ENCODE measurements around the gene DCHS2. TPM values are rescaled to one million over a fixed set of nuclear protein-coding genes. Genes with fewer than 3 reads are reported as not detected.

Gene DCHS2
- total RNA-seq, 1 donor from 2014 or later, result 18.3 TPM

GRCh38 chr4:154490583-154491340, 837 bp downstream of the DCHS2 start:
- no peaks in the 10 kb centered on the region for H3K36me3 ChIP-seq (ENCODE audit: control insufficient read depth in 3 of 3, insufficient read depth in 3 of 3, low read length in 3 of 3)
- H3K9ac ChIP-seq (ENCODE audit: low read depth in 1 of 3, low read length in 3 of 3), result no peak overlapping the region
- H3K9me3 ChIP-seq (ENCODE audit: control insufficient read depth in 3 of 3, low read length in 3 of 3), result no peaks in the 10 kb centered on the region
- H3K27me3 ChIP-seq (ENCODE audit: control insufficient read depth in 3 of 3, insufficient read depth in 3 of 3, low read length in 3 of 3), result peaks cover 33 to 41% (median 35%) of the 10 kb centered on the region in 3 donors
- peak overlapping the region; percentile 43 to 54 (median 52) for H3K4me3 ChIP-seq (ENCODE audit: low read length in 3 of 3)
- H3K4me1 ChIP-seq (ENCODE audit: control insufficient read depth in 3 of 3, insufficient read depth in 3 of 3, low read length in 3 of 3), result peaks cover 7 to 11% (median 10%) of the 10 kb centered on the region in 3 donors
- H3K27ac ChIP-seq (ENCODE audit: low read depth, low read length), result no peak overlapping the region

- Histone ChIP-seq H3K36me3 (ENCODE audit: control insufficient read depth in 3 of 3, insufficient read depth in 3 of 3, low read length in 3 of 3) (no peaks in the 10 kb centered on the region), H3K27ac (ENCODE audit: low read depth, low read length) (no peak overlapping the region), H3K4me3 (ENCODE audit: low read length in 3 of 3) (no peak overlapping the region), H3K4me1 (ENCODE audit: control insufficient read depth in 3 of 3, insufficient read depth in 3 of 3, low read length in 3 of 3) (peaks cover 7 to 11% (median 10%) of the 10 kb centered on the region in 3 donors), H3K9ac (ENCODE audit: low read depth in 1 of 3, low read length in 3 of 3) (no peak overlapping the region), H3K9me3 (ENCODE audit: control insufficient read depth in 3 of 3, low read length in 3 of 3) (no peaks in the 10 kb centered on the region), H3K27me3 (ENCODE audit: control insufficient read depth in 3 of 3, insufficient read depth in 3 of 3, low read length in 3 of 3) (peaks cover 33 to 41% (median 37%) of the 10 kb centered on the region in 3 donors)
Measured at GRCh38 chr4:154490234-154490582, 1.4 kb downstream of the DCHS2 start.

- Histone ChIP-seq H3K27me3 (ENCODE audit: control insufficient read depth in 3 of 3, insufficient read depth in 3 of 3, low read length in 3 of 3) (peaks cover 33 to 41% (median 37%) of the 10 kb centered on the region in 3 donors), H3K9ac (ENCODE audit: low read depth in 1 of 3, low read length in 3 of 3) (no peak overlapping the region), H3K9me3 (ENCODE audit: control insufficient read depth in 3 of 3, low read length in 3 of 3) (no peaks in the 10 kb centered on the region), H3K4me1 (ENCODE audit: control insufficient read depth in 3 of 3, insufficient read depth in 3 of 3, low read length in 3 of 3) (peaks cover 7 to 11% (median 10%) of the 10 kb centered on the region in 3 donors), H3K36me3 (ENCODE audit: control insufficient read depth in 3 of 3, insufficient read depth in 3 of 3, low read length in 3 of 3) (no peaks in the 10 kb centered on the region), H3K4me3 (ENCODE audit: low read length in 3 of 3) (no peak overlapping the region), H3K27ac (ENCODE audit: low read depth, low read length) (no peak overlapping the region)
Measured at GRCh38 chr4:154489558-154490233, 1.9 kb downstream of the DCHS2 start.

GRCh38 chr4:154487145-154487544, 4.5 kb downstream of the DCHS2 start:
- Histone ChIP-seq H3K9ac (ENCODE audit: low read depth in 1 of 3, low read length in 3 of 3) (no peak overlapping the region), H3K4me1 (ENCODE audit: control insufficient read depth in 3 of 3, insufficient read depth in 3 of 3, low read length in 3 of 3) (peaks cover 7 to 11% (median 10%) of the 10 kb centered on the region in 3 donors), H3K27ac (ENCODE audit: low read depth, low read length) (no peak overlapping the region), H3K9me3 (ENCODE audit: control insufficient read depth in 3 of 3, low read length in 3 of 3) (no peaks in the 10 kb centered on the region), H3K4me3 (ENCODE audit: low read length in 3 of 3) (no peak overlapping the region), H3K27me3 (ENCODE audit: control insufficient read depth in 3 of 3, insufficient read depth in 3 of 3, low read length in 3 of 3) (peaks cover 31 to 36% (median 33%) of the 10 kb centered on the region in 3 donors), H3K36me3 (ENCODE audit: control insufficient read depth in 3 of 3, insufficient read depth in 3 of 3, low read length in 3 of 3) (no peaks in the 10 kb centered on the region)

- H3K4me3 ChIP-seq (ENCODE audit: low read length in 3 of 3), result no peak overlapping the region
- H3K9ac ChIP-seq (ENCODE audit: low read depth in 1 of 3, low read length in 3 of 3), result no peak overlapping the region
- H3K9me3 ChIP-seq (ENCODE audit: control insufficient read depth in 3 of 3, low read length in 3 of 3), result no peaks in the 10 kb centered on the region
- H3K36me3 ChIP-seq (ENCODE audit: control insufficient read depth in 3 of 3, insufficient read depth in 3 of 3, low read length in 3 of 3), result no peaks in the 10 kb centered on the region
- peaks cover 17 to 20% (median 17%) of the 10 kb centered on the region in 3 donors for H3K27me3 ChIP-seq (ENCODE audit: control insufficient read depth in 3 of 3, insufficient read depth in 3 of 3, low read length in 3 of 3)
- peaks cover 0 to under 1% (median 0%) of the 10 kb centered on the region in 3 donors for H3K4me1 ChIP-seq (ENCODE audit: control insufficient read depth in 3 of 3, insufficient read depth in 3 of 3, low read length in 3 of 3)
- no peak overlapping the region for H3K27ac ChIP-seq (ENCODE audit: low read depth, low read length)
Measured at GRCh38 chr4:154485127-154485773, 6.3 kb downstream of the DCHS2 start.

GRCh38 chr4:154478547-154478946, 13.1 kb downstream of the DCHS2 start:
- H3K36me3 ChIP-seq (ENCODE audit: control insufficient read depth in 3 of 3, insufficient read depth in 3 of 3, low read length in 3 of 3), result no peaks in the 10 kb centered on the region
- peaks cover 0 to 3% (median 3%) of the 10 kb centered on the region in 3 donors for H3K27me3 ChIP-seq (ENCODE audit: control insufficient read depth in 3 of 3, insufficient read depth in 3 of 3, low read length in 3 of 3)
- no peaks in the 10 kb centered on the region for H3K9me3 ChIP-seq (ENCODE audit: control insufficient read depth in 3 of 3, low read length in 3 of 3)
- no peaks in the 10 kb centered on the region for H3K4me1 ChIP-seq (ENCODE audit: control insufficient read depth in 3 of 3, insufficient read depth in 3 of 3, low read length in 3 of 3)
- no peak overlapping the region for H3K9ac ChIP-seq (ENCODE audit: low read depth in 1 of 3, low read length in 3 of 3)
- H3K4me3 ChIP-seq (ENCODE audit: low read length in 3 of 3), result no peak overlapping the region
- H3K27ac ChIP-seq (ENCODE audit: low read depth, low read length), result no peak overlapping the region

- no peaks in the 10 kb centered on the region for H3K9me3 ChIP-seq (ENCODE audit: control insufficient read depth in 3 of 3, low read length in 3 of 3)
- H3K27me3 ChIP-seq (ENCODE audit: control insufficient read depth in 3 of 3, insufficient read depth in 3 of 3, low read length in 3 of 3), result peaks cover 0 to 3% (median 0%) of the 10 kb centered on the region in 3 donors
- no peak overlapping the region for H3K9ac ChIP-seq (ENCODE audit: low read depth in 1 of 3, low read length in 3 of 3)
- no peaks in the 10 kb centered on the region for H3K4me1 ChIP-seq (ENCODE audit: control insufficient read depth in 3 of 3, insufficient read depth in 3 of 3, low read length in 3 of 3)
- H3K4me3 ChIP-seq (ENCODE audit: low read length in 3 of 3), result no peak overlapping the region
- no peak overlapping the region for H3K27ac ChIP-seq (ENCODE audit: low read depth, low read length)
- no peaks in the 10 kb centered on the region for H3K36me3 ChIP-seq (ENCODE audit: control insufficient read depth in 3 of 3, insufficient read depth in 3 of 3, low read length in 3 of 3)
Measured at GRCh38 chr4:154478128-154478527, 13.5 kb downstream of the DCHS2 start.

GRCh38 chr4:154476232-154476631, 15.4 kb downstream of the DCHS2 start:
- no peak overlapping the region for H3K4me3 ChIP-seq (ENCODE audit: low read length in 3 of 3)
- H3K9ac ChIP-seq (ENCODE audit: low read depth in 1 of 3, low read length in 3 of 3), result no peak overlapping the region
- H3K9me3 ChIP-seq (ENCODE audit: control insufficient read depth in 3 of 3, low read length in 3 of 3), result no peaks in the 10 kb centered on the region
- peaks cover 0 to 3% (median 0%) of the 10 kb centered on the region in 3 donors for H3K27me3 ChIP-seq (ENCODE audit: control insufficient read depth in 3 of 3, insufficient read depth in 3 of 3, low read length in 3 of 3)
- no peaks in the 10 kb centered on the region for H3K36me3 ChIP-seq (ENCODE audit: control insufficient read depth in 3 of 3, insufficient read depth in 3 of 3, low read length in 3 of 3)
- H3K27ac ChIP-seq (ENCODE audit: low read depth, low read length), result no peak overlapping the region
- H3K4me1 ChIP-seq (ENCODE audit: control insufficient read depth in 3 of 3, insufficient read depth in 3 of 3, low read length in 3 of 3), result no peaks in the 10 kb centered on the region

- H3K36me3 ChIP-seq (ENCODE audit: control insufficient read depth in 3 of 3, insufficient read depth in 3 of 3, low read length in 3 of 3), result no peaks in the 10 kb centered on the region
- no peak overlapping the region for H3K27ac ChIP-seq (ENCODE audit: low read depth, low read length)
- no peak overlapping the region for H3K4me3 ChIP-seq (ENCODE audit: low read length in 3 of 3)
- H3K27me3 ChIP-seq (ENCODE audit: control insufficient read depth in 3 of 3, insufficient read depth in 3 of 3, low read length in 3 of 3), result peaks cover 0 to 3% (median 0%) of the 10 kb centered on the region in 3 donors
- H3K9me3 ChIP-seq (ENCODE audit: control insufficient read depth in 3 of 3, low read length in 3 of 3), result no peaks in the 10 kb centered on the region
- H3K9ac ChIP-seq (ENCODE audit: low read depth in 1 of 3, low read length in 3 of 3), result no peak overlapping the region
- H3K4me1 ChIP-seq (ENCODE audit: control insufficient read depth in 3 of 3, insufficient read depth in 3 of 3, low read length in 3 of 3), result no peaks in the 10 kb centered on the region
Measured at GRCh38 chr4:154475820-154476219, 15.8 kb downstream of the DCHS2 start.

GRCh38 chr4:154473497-154473896, 18.1 kb downstream of the DCHS2 start:
- H3K9ac ChIP-seq (ENCODE audit: low read depth in 1 of 3, low read length in 3 of 3), result no peak overlapping the region

More at GRCh38 chr4:154473497-154473896, 18.1 kb downstream of the DCHS2 start:
- H3K36me3 ChIP-seq (ENCODE audit: control insufficient read depth in 3 of 3, insufficient read depth in 3 of 3, low read length in 3 of 3), result no peaks in the 10 kb centered on the region
- H3K9me3 ChIP-seq (ENCODE audit: control insufficient read depth in 3 of 3, low read length in 3 of 3), result no peaks in the 10 kb centered on the region
- H3K27ac ChIP-seq (ENCODE audit: low read depth, low read length), result no peak overlapping the region
- peaks cover 0 to 3% (median 0%) of the 10 kb centered on the region in 3 donors for H3K27me3 ChIP-seq (ENCODE audit: control insufficient read depth in 3 of 3, insufficient read depth in 3 of 3, low read length in 3 of 3)
- no peaks in the 10 kb centered on the region for H3K4me1 ChIP-seq (ENCODE audit: control insufficient read depth in 3 of 3, insufficient read depth in 3 of 3, low read length in 3 of 3)
- H3K4me3 ChIP-seq (ENCODE audit: low read length in 3 of 3), result no peak overlapping the region

All from skeletal muscle tissue (tissue), 4 donors.